CD14-positive monocyte (primary cell): ENCODE data around the gene RWDD3. TPM values are rescaled to one million over a fixed set of nuclear protein-coding genes. Genes with fewer than 3 reads are reported as not detected.

Experiments
- DNase-seq, 3 donors: peaks; one replicate each; pipeline ENCODE4 v3.0.0-alpha.2; 2011 to 2022
- H2AFZ ChIP-seq: 2 replicates; pipeline ENCODE4 v1.6.0; 2012; ENCODE audit warnings: mild to moderate bottlenecking, low read depth, low read length, inconsistent platforms; ENCODE audit not compliant: insufficient read depth, poor library complexity, severe bottlenecking
- H3K27ac ChIP-seq, 2 donors: 1 replicate in 1 of 2; 2 replicates in 1 of 2; pipeline ENCODE4 v1.5.1; 2012 to 2013; ENCODE audit warnings: low read length in 2 of 2, control low read depth in 1 of 2, inconsistent platforms in 1 of 2, low read depth in 1 of 2, mild to moderate bottlenecking in 1 of 2
- H3K27me3 ChIP-seq, 2 donors: one replicate each; pipeline versions ENCODE4 v1.6.0 to v1.6.1; 2011 to 2013; ENCODE audit warnings: low read length in 2 of 2; ENCODE audit not compliant: control insufficient read depth in 2 of 2, insufficient read depth in 2 of 2
- H3K36me3 ChIP-seq, 2 donors: replicated peaks in 1 of 2; 1 replicate in 1 of 2; 2 replicates in 1 of 2; pipeline versions ENCODE4 v1.5.1 to v1.6.1; 2012 to 2013; ENCODE audit warnings: low read length in 2 of 2, control low read depth in 1 of 2, inconsistent platforms in 1 of 2, mild to moderate bottlenecking in 1 of 2; ENCODE audit not compliant: insufficient read depth in 2 of 2, control insufficient read depth in 1 of 2
- H3K4me1 ChIP-seq, 2 donors: 1 replicate in 1 of 2; 2 replicates in 1 of 2; pipeline versions ENCODE4 v1.5.1 to v1.6.1; 2012 to 2013; ENCODE audit warnings: low read length in 2 of 2, control low read depth in 1 of 2, inconsistent platforms in 1 of 2, mild to moderate bottlenecking in 1 of 2, moderate library complexity in 1 of 2; ENCODE audit not compliant: insufficient read depth in 2 of 2, control insufficient read depth in 1 of 2
- H3K4me2 ChIP-seq: replicated peaks from 2 replicates; pipeline ENCODE3; 2012; ENCODE audit warnings: low read length, moderate library complexity, mild to moderate bottlenecking; ENCODE audit not compliant: poor library complexity, severe bottlenecking; ENCODE audit errors: extremely low read depth
- H3K4me3 ChIP-seq, 3 experiments: fragments of 200-600 bp in 1 of 3; sonication (generic) in 1 of 3; replicated peaks in 1 of 3; 1 replicate in 2 of 3; 2 replicates in 1 of 3; pipeline ENCODE4 v1.5.1; 2011 to 2013; ENCODE audit warnings: low read length in 3 of 3, mild to moderate bottlenecking in 3 of 3, control low read depth in 2 of 3, low read depth in 2 of 3, inconsistent platforms in 1 of 3, moderate library complexity in 1 of 3
- H3K79me2 ChIP-seq: 2 replicates; pipeline ENCODE4 v1.6.0; 2012; ENCODE audit warnings: mild to moderate bottlenecking, control low read depth, inconsistent platforms, low read length, moderate library complexity; ENCODE audit not compliant: insufficient read depth
- H3K9ac ChIP-seq: 2 replicates; pipeline ENCODE4 v1.6.0; 2017; ENCODE audit warnings: low read length, mild to moderate bottlenecking; ENCODE audit not compliant: insufficient read depth, poor library complexity, severe bottlenecking
- H3K9me3 ChIP-seq, 2 donors: replicated peaks in 1 of 2; 1 replicate in 1 of 2; 2 replicates in 1 of 2; pipeline versions ENCODE4 v1.5.1 to v1.6.1; 2012 to 2013; ENCODE audit warnings: low read length in 2 of 2, control low read depth in 1 of 2; ENCODE audit not compliant: control insufficient read depth in 1 of 2, insufficient read depth in 1 of 2
- H4K20me1 ChIP-seq: 2 replicates; pipeline ENCODE4 v1.6.0; 2012; ENCODE audit warnings: mild to moderate bottlenecking, low read length, control low read depth, moderate library complexity; ENCODE audit not compliant: insufficient read depth
- H3K27ac Mint-ChIP-seq, 7 donors: one replicate each; pipeline ENCODE4 v1.8.0; 2020; ENCODE audit warnings: mild to moderate bottlenecking in 7 of 7, mixed read lengths in 7 of 7, moderate library complexity in 6 of 7, inconsistent platforms in 2 of 7
- H3K27me3 Mint-ChIP-seq, 3 donors: one replicate each; pipeline ENCODE4 v1.8.0; 2021 to 2022; ENCODE audit warnings: low read depth in 3 of 3, mild to moderate bottlenecking in 3 of 3, mixed read lengths in 3 of 3, moderate library complexity in 3 of 3, inconsistent platforms in 1 of 3
- H3K36me3 Mint-ChIP-seq, 2 donors: one replicate each; pipeline ENCODE4 v1.8.0; 2020; ENCODE audit warnings: mixed read lengths in 2 of 2, inconsistent platforms in 1 of 2, mild to moderate bottlenecking in 1 of 2
- H3K4me1 Mint-ChIP-seq: one replicate; pipeline ENCODE4 v1.8.0; 2020; ENCODE audit warnings: mild to moderate bottlenecking, mixed read lengths
- H3K4me3 Mint-ChIP-seq, 2 donors: one replicate each; pipeline ENCODE4 v1.8.0; 2020; ENCODE audit warnings: mild to moderate bottlenecking in 2 of 2, mixed read lengths in 2 of 2, moderate library complexity in 1 of 2
- H3K9me3 Mint-ChIP-seq, 7 donors: one replicate each; pipeline ENCODE4 v1.8.0; 2020 to 2022; ENCODE audit warnings: mixed read lengths in 7 of 7, mild to moderate bottlenecking in 6 of 7, moderate library complexity in 6 of 7, inconsistent platforms in 2 of 7
- CTCF ChIP-seq: fragments of 200-600 bp; IDR thresholded peaks from one replicate; pipeline ENCODE4 v1.8.0; 2022; ENCODE audit warnings: antibody characterized with exemption, mild to moderate bottlenecking
- WGBS: methylation state at CpG from one replicate; pipeline ENCODE4 v1.1.5; 2013; ENCODE audit warnings: missing lambda C conversion rate; ENCODE audit not compliant: insufficient coverage; 5-methylcytosine and 5-hydroxymethylcytosine counted together
- intact Hi-C, 2 donors: fragments of 100-400 bp; cut with micrococcal nuclease; formaldehyde crosslinking; loops; one replicate each; pipeline versions ENCODE4 v1.15.0 to v1.15.1; 2023
- polyA plus RNA-seq, 3 donors: library from polyadenylated mRNA; depleted of rRNA in 1 of 3; unstranded in 2 of 3; stranded (reverse) in 1 of 3; fragments of 300-500 nt in 2 of 3; fragments of >200 nt in 1 of 3; fragmentation: Illumina TruSeq in 2 of 3; gene quantifications; 1 replicate in 2 of 3; 2 replicates in 1 of 3; pipeline ENCODE4 v1.2.3, GENCODE V29; 2012 to 2021

Gene RWDD3
- polyA plus RNA-seq, 3 donors: 9.2 to 20.1 (median 18.1) TPM

- Histone ChIP-seq H3K79me2 (no peaks in the 10 kb centered on the region), H3K4me2 (no peak overlapping the region), H3K4me3 (no peak overlapping the region), H3K27ac (no peak overlapping the region), H3K36me3 (no peaks in the 10 kb centered on the region), H2AFZ (no peak overlapping the region), H3K9ac (no peak overlapping the region), H3K4me1 (no peaks in the 10 kb centered on the region), H4K20me1 (no peaks in the 10 kb centered on the region), H3K9me3 (no peaks in the 10 kb centered on the region), H3K27me3 (no peaks in the 10 kb centered on the region)
- TF ChIP-seq CTCF: no peak
- H3K36me3 Mint-ChIP-seq: no peaks in the 10 kb centered on the region
- H3K4me3 Mint-ChIP-seq: no peak overlapping the region
- no peak for DNase-seq
- WGBS: no CpG with 5 or more reads among the region's 2 CpGs
- peaks cover 0 to 3% (median under 1%) of the 10 kb centered on the region in 7 donors for H3K9me3 Mint-ChIP-seq
- intact Hi-C loops: no loop called here
- H3K27me3 Mint-ChIP-seq: peaks cover 0 to under 1% (median 0%) of the 10 kb centered on the region in 3 donors
- H3K27ac Mint-ChIP-seq: no peak overlapping the region
- no peaks in the 10 kb centered on the region for H3K4me1 Mint-ChIP-seq
These were observed 50.4 kb downstream of the RWDD3 start for GRCh38 chr1:95284420-95284819.

GRCh38 chr1:95286479-95286878 lies 52.5 kb downstream of the RWDD3 start:
- Histone ChIP-seq H3K27ac (no peak overlapping the region), H3K4me3 (no peak overlapping the region), H3K79me2 (no peaks in the 10 kb centered on the region), H3K9me3 (no peaks in the 10 kb centered on the region), H3K9ac (no peak overlapping the region), H2AFZ (no peak overlapping the region), H3K36me3 (no peaks in the 10 kb centered on the region), H4K20me1 (no peaks in the 10 kb centered on the region), H3K4me1 (no peaks in the 10 kb centered on the region), H3K27me3 (no peaks in the 10 kb centered on the region), H3K4me2 (no peak overlapping the region)
- no peaks in the 10 kb centered on the region for H3K36me3 Mint-ChIP-seq
- DNase-seq: no peak
- no peaks in the 10 kb centered on the region for H3K4me1 Mint-ChIP-seq
- no peak overlapping the region for H3K27ac Mint-ChIP-seq
- peaks cover 0 to 2% (median 0%) of the 10 kb centered on the region in 7 donors for H3K9me3 Mint-ChIP-seq
- H3K4me3 Mint-ChIP-seq: no peak overlapping the region
- H3K27me3 Mint-ChIP-seq: peaks cover 0 to 2% (median 0%) of the 10 kb centered on the region in 3 donors
- TF ChIP-seq CTCF: no peak
- intact Hi-C loops: no loop called here
- WGBS: 82% methylated on average over 2 of the region's 5 CpGs
